ENCODE results near the gene UXS1.
"Not testable (repeated sequence)": the region's sequence is repeated elsewhere in the genome, so short reads cannot be mapped to it uniquely, and the experiment has no call there.

UXS1 gene

DNA sequence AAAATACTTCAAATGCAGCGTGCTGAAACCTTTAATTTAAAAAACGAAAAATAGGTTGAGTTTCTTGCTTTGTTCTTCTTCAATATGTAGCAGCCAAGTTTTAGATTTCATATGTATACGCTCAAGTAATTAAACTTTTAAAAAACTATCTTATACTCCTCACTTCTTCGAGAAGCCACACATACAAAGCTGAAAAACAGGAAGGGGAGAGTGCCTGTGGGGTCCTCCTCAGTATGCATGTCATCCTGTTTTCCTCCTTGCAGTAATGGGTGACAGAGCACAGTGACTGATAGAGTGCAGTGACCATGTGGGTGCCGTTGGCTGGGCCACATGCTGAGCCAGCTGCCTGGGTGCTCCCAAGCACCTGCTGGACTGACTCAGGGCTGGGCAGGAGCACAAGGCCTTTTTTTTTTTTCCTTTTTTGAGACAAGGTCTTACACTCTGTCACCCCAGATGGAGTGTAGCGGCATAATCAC, 33.3 kb downstream of the UXS1 start:
- DNase-seq (ENCODE audit: low spot score): peak; percentile 30

GRCh38 chr2:106159866-106160785, 34.0 kb downstream of the UXS1 start:
- no peak for DNase-seq (ENCODE audit: low spot score)

- DNase-seq (ENCODE audit: low spot score): no peak
These were observed 35.2 kb downstream of the UXS1 start for GRCh38 chr2:106158871-106159270.

DNA sequence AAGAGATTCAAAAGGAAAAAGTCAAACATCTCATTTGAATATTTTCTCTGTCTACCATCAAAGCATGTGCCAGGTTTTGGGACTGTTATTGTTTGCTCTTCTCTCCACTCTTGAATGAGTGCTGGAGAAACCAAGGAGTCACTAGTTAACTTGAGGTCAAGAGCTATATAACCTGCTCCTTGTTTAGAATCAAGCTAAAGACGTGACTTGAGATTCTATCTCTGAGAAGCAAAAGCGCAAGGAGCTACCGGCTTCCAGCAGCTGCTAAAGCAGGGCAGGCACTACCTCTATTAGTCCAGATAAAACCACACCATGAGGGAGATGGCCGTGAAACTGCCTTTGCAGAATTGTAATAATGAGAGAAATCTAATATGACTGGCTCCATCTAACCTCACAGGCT, 36.0 kb downstream of the UXS1 start:
- DNase-seq (ENCODE audit: low spot score): no peak

GRCh38 chr2:106157416-106157815, 36.7 kb downstream of the UXS1 start:
- no peak for DNase-seq (ENCODE audit: low spot score)

- no peak for DNase-seq (ENCODE audit: low spot score)
These were observed 37.5 kb downstream of the UXS1 start for GRCh38 chr2:106156305-106157296.

GRCh38 chr2:106153781-106154180, 40.3 kb downstream of the UXS1 start:
- DNase-seq (ENCODE audit: low spot score): no peak

DNA sequence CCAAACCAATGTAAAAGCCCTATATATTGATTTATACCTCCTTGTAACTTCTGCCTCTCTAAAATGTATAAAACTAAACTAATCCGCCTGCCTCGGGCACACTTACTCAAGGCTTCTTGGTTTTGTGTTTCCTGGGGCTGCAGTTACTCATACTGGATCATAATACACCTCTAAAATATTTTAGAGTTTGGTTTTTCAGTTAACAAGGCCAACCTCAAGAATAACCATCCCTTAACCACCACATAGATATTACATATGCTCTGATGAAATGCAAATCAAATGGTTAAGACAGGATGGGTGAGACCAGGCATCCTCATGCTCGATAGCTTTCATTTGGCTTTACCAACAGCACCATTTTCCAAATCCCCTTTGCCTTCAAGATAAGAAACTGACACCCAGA, 46.4 kb downstream of the UXS1 start:
- DNase-seq (ENCODE audit: low spot score): no peak

GRCh38 chr2:106147159-106147558, 46.9 kb downstream of the UXS1 start:
- no peak for DNase-seq (ENCODE audit: low spot score)

DNA sequence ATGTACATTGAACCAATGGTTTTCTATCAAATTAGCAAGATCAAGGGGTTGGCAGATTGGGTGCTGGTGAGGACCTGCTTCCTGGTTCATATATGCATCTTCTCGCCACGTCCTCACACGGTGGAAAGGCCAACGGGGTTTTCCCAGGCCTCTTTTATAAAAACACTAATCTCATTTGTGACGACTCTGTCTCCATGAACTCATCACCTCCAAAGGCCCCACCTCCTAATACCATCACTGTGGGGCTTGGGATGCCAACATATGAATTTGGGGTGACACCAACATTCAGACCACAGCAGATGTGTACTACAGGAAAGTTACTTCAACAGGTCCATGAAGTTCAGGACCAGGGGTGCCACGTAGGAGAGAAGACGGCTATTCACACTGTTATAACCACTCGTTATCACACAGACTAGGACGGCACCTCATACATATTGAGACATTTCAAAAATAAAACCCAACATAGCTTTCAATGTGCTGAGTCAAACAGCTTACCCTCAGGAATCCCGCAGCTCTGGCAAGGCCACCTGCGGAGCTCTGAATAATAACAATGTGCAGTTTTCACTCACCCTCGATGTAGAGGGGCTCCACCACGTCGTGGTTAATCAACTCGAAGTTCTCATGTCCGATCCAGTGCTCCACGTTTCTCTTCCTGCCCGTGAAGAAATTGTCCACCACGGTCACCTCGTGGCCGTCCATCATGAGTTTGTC, 49.3 kb downstream of the UXS1 start:
- no peak for DNase-seq (ENCODE audit: low spot score)

GRCh38 chr2:106143495-106144215, 50.4 kb downstream of the UXS1 start:
- no peak for DNase-seq (ENCODE audit: low spot score)

- DNase-seq (ENCODE audit: low spot score): no peak
These were observed 51.4 kb downstream of the UXS1 start for GRCh38 chr2:106142683-106143082.

- DNase-seq (ENCODE audit: low spot score): no peak
These were observed 53.2 kb downstream of the UXS1 start for GRCh38 chr2:106140913-106141312.

DNA sequence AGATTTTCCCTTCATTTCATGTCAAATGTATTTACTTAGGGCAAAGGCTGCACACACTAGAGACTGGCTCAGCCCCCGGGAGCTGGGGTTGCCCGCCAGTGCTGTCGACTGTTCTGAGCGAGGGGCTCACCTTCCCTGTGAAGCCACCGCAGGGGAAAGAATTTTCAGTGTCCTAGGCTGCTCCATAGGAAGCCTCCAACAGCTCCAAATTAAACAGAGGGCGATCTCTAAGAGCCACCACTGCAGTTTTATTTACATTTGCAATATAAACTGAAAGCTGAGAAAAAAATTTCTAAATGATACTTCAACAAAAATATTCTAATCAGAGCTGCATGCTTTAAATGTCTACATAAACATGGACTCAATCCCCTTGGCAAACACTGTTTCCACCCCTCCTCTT, 54.0 kb downstream of the UXS1 start:
- DNase-seq (ENCODE audit: low spot score): no peak

GRCh38 chr2:106139238-106139935, 54.7 kb downstream of the UXS1 start:
- no peak for DNase-seq (ENCODE audit: low spot score)

DNA sequence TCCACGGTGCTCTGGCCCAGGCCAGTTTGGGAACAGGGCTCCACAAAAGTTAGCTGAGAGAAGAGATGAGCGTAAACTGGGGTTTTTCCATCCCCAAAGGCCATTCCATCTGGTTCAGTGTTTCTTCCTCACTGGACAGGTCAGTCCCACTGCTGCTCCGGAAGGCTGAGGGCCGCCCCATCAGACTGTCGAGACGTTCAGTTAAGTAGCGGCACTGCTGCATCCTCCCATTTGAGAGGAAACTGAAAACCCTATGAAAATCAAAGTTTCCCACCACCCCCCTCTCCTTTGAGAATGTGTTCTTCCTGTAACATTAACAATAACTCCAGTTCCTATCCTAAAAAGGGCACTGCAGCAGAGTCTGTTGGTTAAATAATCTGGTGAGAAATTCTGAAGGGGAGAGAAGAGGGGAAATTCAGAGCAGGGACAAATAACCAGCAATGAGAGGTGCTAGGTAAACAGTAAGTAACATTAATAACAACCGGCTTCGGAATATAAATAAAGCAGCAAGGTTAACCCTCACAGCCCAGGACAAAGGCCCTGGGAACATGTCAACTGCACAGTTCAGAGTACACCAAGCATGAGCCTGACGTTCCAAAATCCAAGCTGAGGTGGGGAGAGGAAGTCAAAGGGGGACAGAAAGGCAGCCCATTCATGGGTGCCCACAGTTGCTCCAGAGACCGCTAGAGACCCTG, 55.4 kb downstream of the UXS1 start:
- DNase-seq (ENCODE audit: low spot score): no peak

DNA sequence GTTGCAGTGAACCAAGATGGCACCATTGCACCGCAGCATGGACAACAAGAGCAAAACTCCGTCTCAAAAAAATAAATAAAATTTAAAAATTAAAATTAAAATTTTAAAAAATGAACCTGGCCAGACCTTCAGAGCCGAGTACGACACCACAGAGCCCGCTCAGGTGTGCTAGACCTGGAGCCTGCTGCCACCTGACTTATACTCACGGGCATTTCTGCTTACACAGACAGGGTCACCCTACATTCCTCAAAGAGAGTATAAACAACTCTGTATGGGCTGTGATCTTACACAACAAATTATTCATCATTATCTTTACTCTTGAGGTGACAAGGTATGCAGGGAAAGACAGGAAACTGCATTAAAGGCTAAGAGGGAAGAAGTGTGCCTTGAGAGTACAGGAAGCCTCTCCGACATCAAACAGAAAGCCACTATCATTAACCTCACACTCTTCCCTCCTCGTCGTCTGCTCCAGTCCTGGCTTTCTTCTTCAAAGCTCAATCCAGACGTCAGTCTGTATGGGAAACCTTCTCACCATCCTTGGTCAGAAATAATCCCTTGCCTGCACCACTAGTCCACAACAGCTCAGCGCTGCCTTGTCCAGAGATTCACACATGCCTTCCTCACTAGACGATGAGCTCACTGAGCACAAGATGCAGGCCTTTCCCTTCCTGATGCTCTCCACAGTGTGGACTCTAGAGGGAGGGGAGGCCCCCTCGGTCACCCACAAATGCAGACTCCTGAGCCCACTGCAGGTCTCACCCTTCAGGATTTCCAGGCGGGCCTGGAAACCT, 56.2 kb downstream of the UXS1 start:
- DNase-seq (ENCODE audit: low spot score): no peak

DNA sequence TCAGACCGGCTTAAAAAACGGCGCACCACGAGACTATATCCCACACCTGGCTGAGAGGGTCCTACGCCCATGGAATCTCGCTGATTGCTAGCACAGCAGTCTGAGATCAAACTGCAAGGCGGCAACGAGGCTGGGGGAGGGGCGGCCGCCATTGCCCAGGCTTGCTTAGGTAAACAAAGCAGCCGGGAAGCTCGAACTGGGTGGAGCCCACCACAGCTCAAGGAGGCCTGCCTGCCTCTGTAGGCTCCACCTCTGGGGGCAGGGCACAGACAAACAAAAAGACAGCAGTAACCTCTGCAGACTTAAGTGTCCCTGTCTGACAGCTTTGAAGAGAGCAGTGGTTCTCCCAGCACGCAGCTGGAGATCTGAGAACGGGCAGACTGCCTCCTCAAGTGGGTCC, 62.9 kb downstream of the UXS1 start:
- DNase-seq (ENCODE audit: low spot score): not testable (repeated sequence)

Data from germinal center (tissue), 1 donor.